Measurements from ENCODE around the gene CTLA4.

The CTLA4 gene

DNA sequence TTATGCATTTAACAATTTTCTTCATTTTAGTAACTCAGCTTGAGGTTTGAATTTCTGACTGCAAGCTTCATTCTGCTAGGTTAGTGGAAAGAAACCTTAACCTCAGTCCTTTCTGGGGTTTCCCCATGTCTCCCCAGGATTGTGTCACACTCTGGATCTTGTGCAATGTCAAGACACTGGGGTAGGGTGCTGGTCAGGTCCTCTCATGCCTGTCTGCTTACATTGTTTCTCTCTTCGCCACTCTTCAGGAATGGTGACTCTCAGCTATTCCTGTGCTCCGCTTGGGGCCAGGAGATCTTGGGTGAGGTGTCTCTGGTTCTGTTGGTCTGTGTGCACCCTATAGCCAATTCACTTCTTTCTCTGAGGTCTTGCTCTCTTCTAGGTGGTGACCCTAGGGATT, 23.9 kb downstream of the CTLA4 start:
- no peak for DNase-seq (ENCODE audit: low read depth in 2 of 2)

DNA sequence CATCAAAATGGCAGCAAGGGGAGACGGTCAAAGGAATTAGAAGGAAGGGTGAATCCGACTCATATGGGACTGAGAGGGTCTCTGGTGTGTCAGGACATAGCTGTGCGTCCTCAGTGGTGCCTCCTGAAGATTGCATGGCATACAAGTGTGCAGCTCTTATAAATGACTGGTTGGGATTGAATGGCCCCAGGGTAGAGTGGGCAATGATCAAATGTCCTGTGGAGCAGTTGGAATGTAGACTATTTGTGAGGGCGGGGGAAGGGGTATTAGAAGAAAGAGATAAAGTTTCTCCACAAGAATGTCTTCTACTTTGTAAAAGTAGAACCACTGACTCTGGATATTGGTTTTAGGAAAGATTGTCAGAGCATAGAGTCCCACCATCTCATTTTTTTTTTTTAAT, 24.6 kb downstream of the CTLA4 start:
- no peak for DNase-seq (ENCODE audit: low read depth in 2 of 2)

DNA sequence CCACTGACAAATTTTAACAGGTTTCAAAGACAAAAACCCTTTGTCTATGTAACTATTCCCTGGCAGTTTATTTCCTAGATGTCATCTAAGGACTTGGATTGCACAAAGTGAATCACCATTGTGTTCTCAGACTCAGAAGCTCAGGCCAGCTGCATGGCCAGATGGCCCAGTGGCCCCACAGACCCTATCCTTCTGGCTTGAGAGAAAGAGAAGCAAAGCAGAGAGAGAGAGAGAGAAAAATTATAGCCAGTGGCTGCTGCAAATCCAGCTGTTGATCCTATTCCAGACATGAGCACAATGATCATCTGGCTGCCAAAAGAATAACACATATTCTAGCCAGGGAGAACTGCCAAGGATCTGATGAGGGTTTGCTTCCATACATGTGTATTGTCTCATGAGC, 25.8 kb downstream of the CTLA4 start:
- DNase-seq (ENCODE audit: low read depth in 2 of 2): no peak

DNA sequence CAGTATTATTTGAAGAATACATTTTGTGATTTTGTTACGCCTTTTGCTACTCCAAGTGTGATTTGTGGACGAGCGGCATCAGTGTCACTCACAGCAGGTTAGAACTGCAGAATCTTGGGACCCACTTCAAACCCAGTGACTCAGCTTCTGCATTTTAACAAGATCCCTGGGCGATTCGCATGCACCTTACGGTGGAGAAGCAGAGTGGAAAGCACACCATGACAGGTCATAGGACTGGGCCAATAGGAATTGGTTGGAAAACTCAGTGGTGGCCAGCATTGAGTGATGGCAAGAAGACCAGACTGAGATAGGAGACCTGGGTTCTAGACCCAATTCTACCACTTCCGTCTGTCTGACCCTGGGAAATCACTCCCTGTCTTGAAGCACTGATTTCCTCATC, 26.3 kb downstream of the CTLA4 start:
- no peak for DNase-seq (ENCODE audit: low read depth in 2 of 2)

DNA sequence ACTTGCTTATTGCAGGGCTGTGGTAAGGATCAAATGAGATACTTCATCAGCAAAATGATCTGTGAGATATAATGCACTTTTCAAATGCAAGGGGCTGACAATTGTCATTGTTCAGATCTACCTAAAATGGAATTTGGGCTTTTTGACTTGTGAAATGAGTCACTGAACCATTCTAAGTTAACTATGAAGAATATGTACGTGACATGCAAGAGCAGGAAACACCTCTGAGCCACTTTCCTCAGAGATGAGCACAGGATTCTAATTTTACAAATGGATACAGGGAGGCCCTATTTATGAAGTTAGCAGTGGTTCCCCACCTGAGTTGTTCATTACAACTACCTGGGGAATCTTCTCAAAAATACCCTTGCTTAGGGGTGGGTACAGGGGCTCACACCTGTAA, 26.7 kb downstream of the CTLA4 start:
- DNase-seq (ENCODE audit: low read depth in 2 of 2): no peak

DNA sequence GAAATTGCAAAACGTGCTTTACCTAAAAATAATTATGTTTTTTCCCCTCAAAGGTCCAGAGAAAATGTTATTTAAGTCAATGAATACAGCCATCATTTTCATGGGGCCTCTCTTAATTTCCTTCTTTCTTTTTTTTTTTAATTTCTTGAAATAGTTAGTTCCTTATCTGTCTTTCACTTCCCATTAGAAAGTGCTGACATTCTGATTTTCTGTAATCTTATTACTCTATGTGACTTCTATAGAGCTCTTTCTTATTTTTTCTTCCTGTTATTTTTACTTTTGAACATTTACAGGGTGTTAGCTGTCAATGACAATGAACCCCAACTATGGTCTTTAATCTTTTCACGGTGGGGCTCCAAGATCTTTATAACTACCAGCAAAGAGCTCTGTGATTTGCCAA, 30.0 kb downstream of the CTLA4 start:
- DNase-seq (ENCODE audit: low read depth in 2 of 2): no peak

DNA sequence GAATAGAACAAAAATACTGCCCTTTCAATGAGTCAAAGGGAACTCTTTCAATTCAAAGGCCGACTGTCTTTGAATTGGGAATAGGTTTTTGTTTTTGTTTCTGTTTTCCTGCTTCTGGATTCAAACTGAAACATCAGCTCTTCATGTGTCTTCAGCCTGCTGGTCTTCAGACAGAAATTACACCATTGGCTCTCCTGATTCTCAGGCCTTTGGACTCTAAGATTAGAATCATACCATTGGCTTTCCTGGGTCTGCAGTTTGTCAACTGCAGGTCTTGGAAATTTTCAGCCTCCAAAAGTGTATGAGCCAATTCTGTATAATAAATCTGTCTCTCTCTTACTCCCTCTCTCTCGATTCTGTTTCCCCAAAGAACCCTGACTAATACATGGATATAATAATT, 31.1 kb downstream of the CTLA4 start:
- no peak for DNase-seq (ENCODE audit: low read depth in 2 of 2)

DNA sequence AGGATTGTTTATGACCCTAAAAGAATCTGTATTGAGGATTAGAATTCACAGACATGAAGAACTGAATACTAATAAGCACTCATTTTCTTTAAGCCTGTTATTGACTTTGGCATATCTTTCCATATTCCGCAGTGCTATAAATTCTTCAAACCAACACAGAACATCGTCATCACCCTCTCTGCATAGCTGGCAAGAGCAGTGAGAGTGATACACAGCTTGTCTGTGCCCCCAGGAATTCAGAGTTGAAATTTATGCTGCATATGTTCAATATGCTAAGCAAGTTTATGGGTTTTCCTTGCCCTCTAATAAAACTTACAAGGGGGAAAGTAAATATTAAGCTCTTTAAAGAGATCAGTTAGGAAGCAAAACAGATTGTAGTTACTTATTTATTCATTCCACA, 32.7 kb downstream of the CTLA4 start:
- no peak for DNase-seq (ENCODE audit: low read depth in 2 of 2)

DNA sequence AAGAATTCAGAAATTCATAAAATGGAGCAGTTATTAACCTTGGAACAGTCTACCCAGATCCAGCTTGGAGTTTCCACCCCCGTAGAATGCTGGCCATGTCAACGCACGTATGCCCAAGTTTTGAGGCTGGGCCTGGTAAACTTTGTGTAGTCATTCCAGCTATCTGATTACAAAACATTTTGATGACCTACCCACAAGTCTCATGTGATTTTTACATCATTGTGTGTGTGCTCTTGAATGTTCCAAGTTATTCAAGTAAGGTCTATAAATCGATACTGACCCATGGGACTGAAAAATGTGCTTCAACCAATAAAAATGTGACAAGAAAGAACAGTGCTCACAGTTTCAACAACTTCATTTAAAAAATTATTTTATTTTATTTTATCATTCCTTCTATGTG, 36.5 kb downstream of the CTLA4 start:
- no peak for DNase-seq (ENCODE audit: low read depth in 2 of 2)

DNA sequence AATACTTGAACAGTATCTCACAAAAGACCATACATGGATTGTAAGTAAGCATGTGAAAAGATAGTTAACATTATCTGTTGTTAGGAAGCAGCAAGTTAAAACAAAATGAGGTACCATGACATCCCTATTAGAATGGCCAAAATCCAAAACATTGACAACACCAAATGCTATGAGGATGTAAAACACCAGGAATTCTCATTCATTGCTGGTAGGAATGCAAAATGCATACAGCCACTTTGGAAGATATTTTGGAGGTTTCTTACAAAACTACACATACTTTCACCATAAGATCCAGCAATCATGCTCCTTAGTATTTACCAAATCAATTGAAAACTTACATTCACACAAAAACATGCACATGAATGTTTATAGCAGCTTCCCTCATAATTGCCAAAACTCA, 38.1 kb downstream of the CTLA4 start:
- no peak for DNase-seq (ENCODE audit: low read depth in 2 of 2)

DNA sequence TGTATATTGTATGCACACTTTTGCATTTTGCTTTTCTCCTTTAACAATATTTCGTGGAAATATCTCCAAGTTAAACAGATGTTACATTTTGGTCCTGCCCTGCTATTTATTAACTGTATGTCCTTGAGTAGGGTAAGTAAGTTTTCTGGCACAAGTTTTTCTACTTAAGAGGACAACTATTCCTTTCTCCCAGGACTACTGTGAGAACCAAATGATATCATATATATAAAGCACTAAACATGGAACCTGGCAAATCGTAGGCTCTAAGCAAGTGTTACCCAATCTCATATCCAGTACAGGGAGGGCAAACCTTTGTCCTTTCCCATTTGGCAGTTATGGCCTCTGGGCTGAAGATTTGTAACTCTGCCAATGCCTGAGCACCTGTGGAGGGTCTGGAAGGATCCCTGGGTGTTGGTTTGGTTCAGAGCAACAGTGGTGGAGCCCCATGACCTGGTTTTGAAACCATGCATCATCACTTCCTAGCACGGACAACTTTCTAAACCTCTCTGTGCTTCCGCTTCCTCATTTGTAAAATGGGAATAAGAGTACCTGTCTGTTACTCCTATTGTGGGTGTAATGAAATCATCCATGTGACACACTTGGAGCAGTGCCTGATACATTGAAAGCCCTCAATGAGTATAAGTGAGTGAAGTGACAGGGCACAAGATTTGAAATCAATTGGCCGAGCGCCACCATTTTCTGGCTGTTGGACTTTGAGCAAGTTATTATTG, 40.7 kb downstream of the CTLA4 start:
- DNase-seq (ENCODE audit: low read depth in 2 of 2): no peak

DNA sequence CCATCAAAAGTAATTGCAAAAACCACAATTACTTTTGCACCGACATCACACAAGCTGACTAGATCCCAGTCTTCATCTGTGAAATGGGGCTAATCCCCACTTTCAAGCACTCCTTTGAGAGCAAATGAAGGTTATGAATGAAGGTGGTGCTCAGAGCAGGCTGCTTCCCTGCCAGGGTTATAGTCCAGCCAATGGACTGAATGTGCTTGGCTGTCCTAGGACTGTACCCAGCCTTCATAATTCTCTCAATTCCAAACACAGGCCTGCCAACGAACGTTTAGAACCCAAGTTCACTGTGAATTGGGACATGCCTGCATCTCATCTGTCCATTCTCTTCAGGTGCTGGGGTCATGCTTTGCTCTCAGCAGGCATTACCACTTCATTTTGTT, 41.2 kb downstream of the CTLA4 start:
- DNase-seq (ENCODE audit: low read depth in 2 of 2): no peak

DNA sequence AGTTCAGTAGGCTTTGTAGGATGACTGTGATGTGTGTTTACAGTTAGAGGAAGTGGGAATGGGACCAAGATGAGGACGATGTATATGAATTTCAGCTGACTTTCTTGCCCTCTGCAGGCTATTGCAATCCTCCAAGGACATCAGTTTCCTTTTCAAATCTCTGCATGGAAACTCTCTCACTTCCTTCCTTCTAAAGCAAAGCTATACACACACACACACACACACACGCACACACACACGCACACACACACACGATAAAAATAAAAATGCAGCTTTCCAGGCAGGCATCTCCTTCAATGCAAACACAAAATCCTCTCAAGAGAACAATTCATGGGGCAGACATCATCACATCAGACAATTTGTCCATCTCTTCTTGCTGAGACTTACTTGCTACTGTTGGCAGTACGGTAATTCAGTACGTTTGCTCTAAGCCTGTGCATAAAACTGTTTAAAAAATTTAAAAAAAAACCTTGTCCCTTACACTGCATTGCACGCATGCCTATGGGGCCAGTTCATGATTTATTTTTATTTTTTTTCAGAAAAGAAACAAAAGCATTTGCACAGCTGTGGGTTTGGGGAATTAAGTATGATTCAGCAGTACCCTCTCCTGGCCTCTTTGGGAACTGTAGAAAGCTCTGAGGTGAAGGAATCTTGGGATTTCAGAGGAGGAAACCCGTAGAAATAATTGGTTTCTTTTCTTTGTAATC, 41.8 kb downstream of the CTLA4 start:
- no peak for DNase-seq (ENCODE audit: low read depth in 2 of 2)

DNA sequence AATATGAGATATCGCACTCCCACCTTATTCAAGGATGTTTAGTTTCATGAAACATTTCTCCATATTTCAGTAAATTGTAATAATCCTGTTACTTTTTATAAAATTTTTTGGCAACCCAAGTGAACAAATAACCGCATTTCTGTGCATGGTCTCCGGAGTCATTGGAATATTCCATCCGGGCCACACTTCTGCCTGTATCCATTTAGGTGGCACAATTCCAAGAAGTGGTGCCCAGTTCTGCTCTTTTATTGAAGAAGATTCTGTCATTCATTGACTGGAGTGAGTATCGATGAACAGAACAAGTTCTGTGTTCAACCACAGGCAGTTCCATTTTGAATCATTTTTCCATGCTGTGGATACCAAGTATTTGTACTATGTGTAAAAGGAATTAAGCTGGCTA, 42.4 kb downstream of the CTLA4 start:
- no peak for DNase-seq (ENCODE audit: low read depth in 2 of 2)

DNA sequence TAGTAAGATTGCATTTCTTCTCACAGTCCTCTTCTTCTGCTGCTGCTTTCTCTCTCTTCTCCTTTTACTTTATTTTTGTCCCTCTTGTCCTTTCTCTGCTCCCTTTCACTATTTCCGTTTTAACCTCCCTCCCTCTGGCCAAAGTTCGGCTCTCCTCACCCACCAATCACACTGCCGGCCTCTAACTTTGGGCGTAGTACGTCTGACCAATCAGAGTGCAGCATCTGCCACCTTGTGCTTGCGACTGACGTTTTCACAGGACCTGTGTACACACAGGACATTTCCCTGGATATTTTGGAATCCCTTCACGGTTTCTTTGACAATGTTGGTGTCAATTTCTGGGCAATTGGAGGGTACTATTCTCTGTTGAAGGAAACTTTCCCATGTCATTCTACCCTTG, 46.4 kb downstream of the CTLA4 start:
- DNase-seq (ENCODE audit: low read depth in 2 of 2): no peak

DNA sequence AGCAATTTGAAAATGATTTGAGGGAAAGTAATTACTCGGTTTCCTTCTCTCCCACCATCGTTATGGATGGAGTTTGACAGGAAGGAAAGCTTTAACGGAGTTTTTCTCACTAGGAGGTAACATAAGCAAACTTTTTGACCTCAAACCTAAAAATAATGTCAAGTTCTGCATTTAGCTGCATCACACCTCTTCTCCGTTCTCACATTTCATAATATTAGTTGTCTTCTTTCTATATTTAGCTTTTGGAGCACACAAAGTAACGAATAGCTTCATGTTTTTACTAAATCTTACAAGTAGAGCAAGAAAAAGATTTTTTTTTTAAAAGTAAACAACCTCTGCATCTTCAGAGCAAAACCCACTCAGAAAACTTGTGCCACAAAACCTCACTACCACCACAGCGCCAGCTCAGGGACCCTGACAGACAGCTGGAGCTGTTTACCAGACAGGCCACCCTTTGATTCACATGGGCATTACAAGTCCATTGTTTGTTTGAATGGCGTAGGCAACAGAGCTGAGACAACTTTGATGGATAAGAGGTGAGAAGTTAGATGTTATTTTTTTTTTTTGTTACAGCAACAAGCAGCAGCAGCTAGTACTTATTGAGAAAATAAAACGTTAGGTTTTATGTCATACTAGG, 47.1 kb downstream of the CTLA4 start:
- no peak for DNase-seq (ENCODE audit: low read depth in 2 of 2)

DNA sequence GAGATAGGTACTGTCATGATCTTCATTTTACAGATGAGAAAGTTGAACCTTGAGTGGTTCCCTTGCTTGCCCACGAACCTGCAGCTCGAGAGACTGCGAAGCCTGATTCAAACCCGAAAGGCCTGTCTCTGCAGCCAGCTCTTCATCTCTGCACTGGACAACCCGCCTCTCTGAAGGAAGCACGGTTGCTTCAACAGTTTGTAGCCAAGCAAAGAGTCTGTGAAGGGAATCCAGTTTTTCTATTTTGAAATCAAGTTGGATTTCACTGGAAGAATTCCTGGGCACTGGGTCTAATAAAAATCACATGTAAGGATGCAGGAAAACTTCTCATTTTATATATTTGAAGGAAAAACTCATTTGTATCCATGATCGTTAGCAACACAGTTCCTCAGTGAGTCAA, 47.7 kb downstream of the CTLA4 start:
- DNase-seq (ENCODE audit: low read depth in 2 of 2): no peak

DNA sequence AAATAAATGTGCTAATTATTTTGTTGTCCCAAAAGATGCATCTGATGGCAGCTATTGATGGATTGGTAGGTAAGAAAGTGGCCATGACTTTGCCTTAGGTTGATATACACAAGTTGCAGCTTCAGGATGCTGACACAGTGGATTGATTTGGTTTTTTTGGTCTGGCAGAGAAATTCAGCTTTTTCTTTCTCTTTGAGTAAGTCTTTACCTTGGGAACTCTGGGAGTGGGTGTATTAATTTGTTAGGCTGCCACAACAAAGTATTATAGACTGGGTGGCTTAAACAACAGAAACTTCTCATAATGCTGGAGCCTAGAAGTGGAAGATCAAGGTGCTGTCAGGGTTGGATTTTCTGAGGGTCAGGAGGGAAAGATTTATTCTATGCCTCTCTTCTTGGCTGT, 49.2 kb downstream of the CTLA4 start:
- no peak for DNase-seq (ENCODE audit: low read depth in 2 of 2)

DNA sequence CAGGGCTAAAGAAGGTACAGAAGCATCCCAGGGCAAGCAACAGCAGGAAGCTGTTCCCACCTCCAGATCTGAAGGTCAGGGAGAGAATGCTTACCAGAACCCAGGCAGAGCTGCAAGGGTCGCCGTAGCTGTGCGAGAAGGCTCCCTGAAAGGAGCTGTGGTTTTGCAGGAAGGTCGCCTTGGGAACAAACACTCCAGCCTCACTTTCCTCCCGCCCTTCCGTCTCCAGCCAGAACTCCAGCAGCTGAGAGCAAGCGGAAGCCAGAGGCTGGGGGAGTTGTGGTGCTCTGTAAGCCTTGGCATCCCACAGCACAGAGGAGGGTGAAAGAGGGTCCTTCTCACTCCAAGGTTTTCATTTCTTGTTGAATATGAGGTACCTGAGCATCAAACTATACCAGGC, 50.7 kb downstream of the CTLA4 start:
- DNase-seq (ENCODE audit: low read depth in 2 of 2): no peak

DNA sequence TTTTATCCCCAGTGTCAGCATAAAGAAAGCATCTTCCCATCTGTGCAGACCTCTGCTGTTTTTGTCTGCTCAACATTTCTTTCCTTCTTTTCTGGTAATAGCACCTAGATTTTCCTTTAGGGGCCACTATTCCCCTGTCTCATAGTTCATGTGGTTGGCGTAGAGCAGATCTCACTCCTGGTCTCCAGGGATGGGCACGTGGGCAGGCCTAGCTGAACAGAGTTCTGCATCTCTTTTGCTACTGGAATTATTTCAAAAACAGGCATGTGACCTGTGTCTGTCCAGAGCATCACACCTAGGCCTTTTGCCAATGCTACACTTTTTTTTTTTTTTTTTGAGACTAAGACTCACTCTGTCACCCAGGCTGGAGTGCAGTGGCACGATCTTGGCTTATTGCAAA, 51.3 kb downstream of the CTLA4 start:
- no peak for DNase-seq (ENCODE audit: low read depth in 2 of 2)
